Measurements from ENCODE around the gene FAM24B. TPM values are rescaled to one million over a fixed set of nuclear protein-coding genes. Genes with fewer than 3 reads are reported as not detected.
A peak's percentile ranks its signal among the peaks of the same experiment; 100 is the strongest.
"Not testable (repeated sequence)": the region's sequence is repeated elsewhere in the genome, so short reads cannot be mapped to it uniquely, and the experiment has no call there.

FAM24B gene, protein sequence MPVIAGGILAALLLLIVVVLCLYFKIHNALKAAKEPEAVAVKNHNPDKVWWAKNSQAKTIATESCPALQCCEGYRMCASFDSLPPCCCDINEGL
- total RNA-seq, result 1.0 TPM
- long read RNA-seq, result 0 reads

DNA sequence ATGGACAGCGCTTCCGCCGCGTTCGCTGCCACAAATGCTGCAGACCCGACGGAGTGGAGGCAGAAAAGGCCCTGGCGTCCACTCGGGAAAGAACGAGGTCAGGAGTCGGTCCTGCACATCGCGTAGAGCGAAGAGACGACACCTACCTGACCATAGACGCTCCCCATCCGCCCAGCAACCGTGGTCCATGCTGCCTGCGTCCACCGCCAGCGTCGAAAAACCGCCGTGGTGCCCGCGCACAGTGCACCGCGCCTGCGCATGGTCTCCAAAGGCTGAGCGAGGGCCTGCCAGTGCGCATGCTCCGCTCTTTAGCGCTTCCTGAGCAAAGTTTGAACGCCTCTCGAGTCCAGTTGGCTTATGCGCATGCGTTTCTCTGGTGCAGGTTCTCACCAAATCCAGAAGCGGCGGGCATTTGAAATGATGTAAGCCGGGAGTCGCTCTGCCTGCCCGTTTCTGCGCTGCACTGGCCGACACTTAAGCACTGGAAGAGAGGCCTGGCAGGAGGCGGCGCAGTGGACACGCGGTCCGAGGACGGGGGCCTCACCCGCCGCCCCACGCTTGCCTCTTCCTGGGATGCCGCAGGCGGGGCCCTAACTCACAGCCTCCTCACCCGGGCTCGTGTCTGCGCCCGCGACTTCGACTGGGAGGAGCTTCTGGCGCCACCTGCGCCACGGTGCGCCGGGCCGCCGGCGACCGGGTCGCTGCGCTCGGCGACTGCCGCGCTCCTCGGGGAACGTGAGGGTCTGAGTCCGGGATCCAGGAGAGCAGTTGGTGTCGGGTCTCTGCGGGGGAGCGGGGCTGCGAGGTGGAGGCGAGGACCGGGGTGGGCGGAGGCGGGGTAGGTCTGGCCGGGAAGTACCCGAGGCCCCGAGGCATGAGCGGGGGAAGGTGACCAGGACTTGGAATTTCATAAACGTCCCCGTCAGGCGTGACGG lies at the start of gene FAM24B:
Gene FAM24B, minus strand, starts transcription at position 243 of the 935 bp plus-strand sequence. CDS start 29,066 bp downstream, outside the sequence.
- DNase-seq (ENCODE audit: missing footprints) (peak; percentile 94), ATAC-seq (peak; percentile 97)
- intact Hi-C loops (cut with DNase I), result no loop called here

DNA sequence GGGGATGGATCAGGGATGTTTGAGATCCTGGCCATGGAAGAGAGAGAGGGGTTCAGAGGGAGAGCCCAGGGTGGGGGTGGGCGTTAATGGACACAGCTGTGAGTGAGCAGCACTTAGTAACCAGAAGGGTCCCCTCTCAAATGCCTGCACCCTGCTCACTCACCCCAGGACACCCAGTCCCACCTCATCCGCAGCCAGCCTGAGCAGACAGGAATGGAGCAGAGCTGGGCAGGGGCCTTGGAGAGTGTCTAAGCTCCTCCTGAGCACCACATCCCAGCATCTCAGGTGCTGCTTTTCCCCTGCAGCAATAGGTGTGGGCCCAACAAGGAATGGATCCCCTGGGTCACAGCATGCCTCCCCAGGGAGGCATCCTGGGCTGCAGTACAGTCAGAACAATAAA lies 36.3 kb upstream of the FAM24B start:
- DNase-seq (ENCODE audit: missing footprints) (no peak), ATAC-seq (no peak)
- intact Hi-C loops (cut with DNase I), result no loop called here

DNA sequence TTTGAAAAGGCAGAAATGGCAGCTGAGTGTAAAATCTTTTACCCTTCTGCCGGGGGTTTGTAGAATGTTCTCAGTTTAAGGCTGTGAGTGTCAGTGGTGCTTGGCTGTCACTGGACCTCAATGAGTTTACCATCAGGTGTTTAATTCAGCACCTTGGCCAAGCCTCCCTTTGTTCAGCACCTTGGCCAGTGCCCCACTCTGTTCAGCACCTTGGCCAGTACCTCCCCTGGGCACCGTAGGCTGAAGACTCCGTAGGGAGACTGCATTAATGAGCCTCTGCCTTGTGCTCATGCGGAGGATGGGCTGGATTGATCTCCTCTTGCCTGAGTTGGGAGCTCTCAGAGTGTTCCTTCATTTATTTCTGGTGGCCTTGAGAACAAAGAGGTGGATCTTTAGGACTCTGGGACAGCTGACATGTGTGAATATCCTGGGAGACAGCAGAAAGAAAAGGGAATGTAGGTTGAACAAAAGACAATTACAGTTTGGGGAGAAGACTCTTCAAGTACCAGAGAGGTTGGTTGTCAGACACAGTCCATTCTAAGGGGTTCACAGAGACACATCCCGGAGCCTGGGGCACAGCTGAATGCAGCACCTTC lies 32.6 kb upstream of the FAM24B start:
- intact Hi-C loops (cut with DNase I), result no loop called here
- DNase-seq (ENCODE audit: missing footprints) (no peak), ATAC-seq (no peak)

DNA sequence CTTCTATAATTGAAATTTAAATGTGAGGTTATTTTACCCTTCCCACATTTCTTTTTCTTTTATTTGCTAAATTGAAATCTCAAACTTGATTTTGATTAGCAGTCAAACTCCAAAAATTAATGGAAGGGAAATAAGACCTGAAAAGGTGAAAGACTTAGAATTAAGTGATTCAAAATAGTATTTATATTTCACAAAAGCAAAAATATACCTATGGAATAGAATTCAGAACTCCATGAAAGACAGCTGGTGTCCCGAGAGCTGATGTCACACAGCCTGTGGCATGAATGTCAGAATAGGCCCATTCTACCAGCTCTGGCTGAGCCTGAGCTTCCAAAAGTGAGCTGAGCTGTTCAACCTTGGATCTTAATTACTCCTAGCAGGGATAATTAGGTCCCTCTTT lies 30.9 kb upstream of the FAM24B start, which contains the start of gene FAM24A:
Gene FAM24A, plus strand, starts transcription at position 301 of the 400 bp plus-strand sequence. CDS start 1,025 bp downstream, outside the sequence.
- ATAC-seq, result no peak
- intact Hi-C loops (cut with DNase I), result no loop called here
- no peak for DNase-seq (ENCODE audit: missing footprints)

DNA sequence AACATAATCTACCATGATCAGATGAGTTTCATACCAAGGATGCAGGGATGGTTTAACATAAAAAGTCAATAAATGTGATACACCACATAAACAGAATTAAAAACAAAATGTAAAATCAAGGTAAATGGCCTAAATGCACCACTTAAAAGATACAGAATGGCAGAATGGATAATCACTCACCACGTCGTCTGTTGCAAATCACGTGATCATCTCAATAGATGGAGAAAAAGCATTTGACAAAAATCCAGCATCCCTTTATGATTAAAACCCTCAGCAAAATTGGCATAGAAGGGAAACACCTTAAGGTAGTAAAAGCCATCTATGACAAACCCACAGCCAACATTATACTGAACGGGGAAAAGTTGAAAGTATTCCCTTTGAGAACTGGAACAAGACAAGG lies 24.5 kb upstream of the FAM24B start:
- intact Hi-C loops (cut with DNase I); ATAC-seq; DNase-seq (ENCODE audit: missing footprints): not testable (repeated sequence)

DNA sequence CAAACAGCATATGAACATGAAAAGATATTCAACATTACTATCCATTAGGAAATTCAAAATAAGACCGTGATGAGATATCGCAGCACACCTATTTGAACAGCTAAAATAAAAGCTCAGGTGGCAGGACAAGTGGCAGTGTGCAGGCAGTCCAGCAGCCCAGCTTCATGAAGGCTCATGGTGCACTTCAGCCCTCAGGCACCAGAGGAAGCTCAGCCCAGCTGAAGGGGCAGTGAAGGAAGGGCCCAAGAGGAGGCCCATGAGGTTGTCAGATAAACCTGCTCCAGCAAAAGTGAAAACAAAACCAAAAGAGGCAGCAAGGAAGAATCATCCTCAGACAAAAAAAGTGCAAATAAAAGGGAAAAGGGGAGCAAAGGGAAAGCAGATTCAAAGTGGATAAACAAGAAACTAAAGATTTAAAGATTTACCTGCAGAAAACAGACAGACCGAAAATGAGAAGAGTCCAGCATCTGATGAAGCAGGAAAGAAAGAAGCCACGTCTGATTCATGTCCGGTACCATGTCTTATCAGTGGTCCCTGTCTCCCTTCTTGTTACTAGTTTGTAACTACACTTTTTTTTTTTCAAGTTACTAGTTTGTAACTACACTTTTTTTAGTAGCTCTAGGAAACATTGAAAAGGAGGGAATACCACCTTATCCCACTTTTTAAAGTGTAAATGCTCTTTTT lies 15.0 kb upstream of the FAM24B start:
- ATAC-seq (no peak), DNase-seq (ENCODE audit: missing footprints) (no peak)
- intact Hi-C loops (cut with DNase I), result no loop called here

DNA sequence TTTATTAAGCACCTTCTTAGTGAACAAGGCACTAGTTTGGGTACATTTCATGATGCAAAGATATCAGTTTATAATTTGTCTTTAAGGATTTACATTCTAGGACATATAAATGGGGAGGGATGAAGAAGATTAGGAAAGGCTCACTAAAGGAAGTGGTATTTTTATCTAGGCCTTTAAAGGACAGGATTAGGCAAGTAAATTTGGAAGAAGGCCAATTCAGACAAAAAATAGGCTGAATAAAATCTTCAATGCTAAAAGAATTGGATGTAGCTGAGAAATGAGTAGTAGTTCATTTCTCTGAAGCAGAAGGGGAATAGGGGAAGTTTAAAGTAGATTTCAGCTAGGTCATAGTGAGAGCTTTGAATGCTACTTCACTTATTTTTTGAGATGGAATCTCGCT lies 4.8 kb upstream of the FAM24B start:
- ATAC-seq (no peak), DNase-seq (ENCODE audit: missing footprints) (no peak)
- intact Hi-C loops (cut with DNase I), result no loop called here

DNA sequence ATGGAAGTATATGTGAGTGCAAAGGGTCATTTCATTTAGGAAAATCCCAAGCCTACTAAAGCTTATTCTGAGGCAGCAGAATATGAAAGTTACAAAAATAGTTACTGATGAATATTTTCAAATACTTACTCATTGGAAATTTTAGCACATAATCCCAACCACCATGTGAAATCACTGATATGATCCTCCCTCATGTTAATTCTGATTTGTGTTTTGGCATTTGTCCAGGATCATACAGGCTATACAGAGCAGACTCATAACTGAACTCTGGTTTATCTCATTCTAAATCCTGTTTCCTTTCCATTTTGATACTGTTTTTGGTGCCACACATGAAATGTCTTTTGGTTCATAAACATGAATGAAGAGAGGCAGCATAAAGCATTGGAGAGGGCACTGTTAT lies 3.4 kb upstream of the FAM24B start:
- ATAC-seq (no peak), DNase-seq (ENCODE audit: missing footprints) (no peak)
- intact Hi-C loops (cut with DNase I), result no loop called here

DNA sequence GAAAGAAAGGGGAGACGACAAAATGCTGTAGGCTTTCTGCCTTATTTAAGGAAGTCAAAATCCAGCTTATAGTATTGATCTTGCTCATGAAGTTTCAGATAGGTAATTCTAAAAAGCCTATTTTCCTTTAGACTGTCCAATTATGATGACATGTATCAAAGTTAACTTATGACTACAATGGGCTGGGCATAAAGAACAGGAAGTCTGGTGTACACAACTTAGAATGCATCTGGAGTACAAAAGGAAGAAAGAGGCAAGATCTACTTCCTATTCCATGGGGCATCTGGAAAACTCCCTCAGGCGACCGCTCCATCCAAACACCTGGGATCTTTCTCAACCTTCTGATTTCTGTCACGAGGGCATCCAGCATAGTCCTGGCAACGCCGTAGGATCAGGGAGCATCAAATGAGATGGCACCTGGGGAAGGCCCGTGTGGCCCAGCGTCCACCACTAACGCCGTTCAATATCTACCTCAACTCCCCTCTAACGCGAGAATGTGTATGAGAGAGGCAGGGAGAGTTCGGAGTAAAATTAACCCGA lies 512 bp downstream of the FAM24B start:
- intact Hi-C loops (cut with DNase I), result no loop called here
- ATAC-seq, result peak; percentile 42
- no peak for DNase-seq (ENCODE audit: missing footprints)

DNA sequence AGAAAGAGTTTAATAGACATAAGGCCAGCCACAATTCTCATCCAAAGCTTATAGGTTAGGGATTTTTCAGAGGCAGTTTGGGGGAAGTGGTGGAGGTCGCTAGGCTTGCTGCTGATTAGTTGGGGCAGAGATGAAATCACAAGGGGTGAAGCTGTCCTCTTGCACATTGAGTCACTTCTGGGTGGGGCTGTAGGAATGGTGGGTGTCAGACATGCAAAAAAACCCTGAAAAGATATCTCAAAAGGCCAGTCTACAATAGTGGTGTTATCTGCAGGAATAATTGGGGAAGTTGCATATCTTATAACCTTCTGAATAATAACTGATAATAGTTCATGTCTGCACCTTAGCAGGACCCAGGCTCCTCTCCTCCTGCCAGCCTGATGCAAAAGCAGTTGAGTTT lies 2.1 kb downstream of the FAM24B start:
- DNase-seq (ENCODE audit: missing footprints) (no peak), ATAC-seq (no peak)
- intact Hi-C loops (cut with DNase I), result no loop called here

DNA sequence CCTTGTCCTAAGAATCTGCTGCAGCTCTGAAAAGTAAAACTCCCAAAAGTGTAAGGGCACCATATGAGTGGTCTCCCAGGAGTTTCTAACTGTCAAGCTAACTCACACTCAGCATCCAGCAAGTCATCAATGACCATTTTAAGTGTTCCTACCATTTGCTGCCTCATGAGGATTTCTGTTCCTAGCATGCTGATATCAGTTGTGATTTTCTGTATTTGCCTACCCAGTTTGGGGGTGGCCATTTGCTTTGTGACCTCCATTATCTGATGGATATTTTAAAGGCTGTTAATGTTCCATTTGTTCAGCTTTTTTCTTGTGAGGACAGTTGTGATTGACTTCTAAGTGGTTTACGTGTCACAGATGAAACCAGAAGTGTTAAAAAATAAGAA lies 2.9 kb downstream of the FAM24B start:
- intact Hi-C loops (cut with DNase I), result no loop called here
- ATAC-seq (no peak), DNase-seq (ENCODE audit: missing footprints) (no peak)

DNA sequence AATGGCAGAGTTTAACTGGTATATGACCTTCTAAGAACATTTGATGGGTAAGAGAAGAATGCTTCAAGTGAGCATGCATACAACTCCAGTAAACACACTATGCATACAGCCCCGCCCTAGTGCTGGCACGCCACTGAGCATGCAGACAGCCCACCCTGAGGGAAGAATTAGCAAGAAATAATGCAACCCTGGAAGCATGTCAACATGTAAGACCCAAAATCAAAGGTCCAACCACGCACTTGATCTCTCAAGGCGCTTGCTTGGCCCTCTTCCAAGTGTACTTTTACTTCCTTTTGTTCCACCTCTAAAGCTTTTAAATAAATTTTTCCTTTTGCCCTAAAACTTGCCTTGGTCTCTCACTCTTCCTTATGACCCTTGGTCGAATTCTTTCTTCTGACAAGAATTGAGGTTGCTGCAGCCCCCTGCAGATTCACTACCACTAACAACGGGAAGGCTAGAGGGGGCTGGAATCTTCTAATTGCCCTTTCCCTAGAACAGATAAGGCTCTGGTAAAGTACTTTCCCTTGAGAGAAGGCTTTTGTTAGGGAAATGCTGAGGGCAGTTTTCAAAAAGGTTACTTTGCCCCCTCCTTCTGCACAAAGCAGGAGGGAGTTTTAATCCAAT lies 3.4 kb downstream of the FAM24B start:
- intact Hi-C loops (cut with DNase I), result no loop called here
- DNase-seq (ENCODE audit: missing footprints) (no peak), ATAC-seq (no peak)

DNA sequence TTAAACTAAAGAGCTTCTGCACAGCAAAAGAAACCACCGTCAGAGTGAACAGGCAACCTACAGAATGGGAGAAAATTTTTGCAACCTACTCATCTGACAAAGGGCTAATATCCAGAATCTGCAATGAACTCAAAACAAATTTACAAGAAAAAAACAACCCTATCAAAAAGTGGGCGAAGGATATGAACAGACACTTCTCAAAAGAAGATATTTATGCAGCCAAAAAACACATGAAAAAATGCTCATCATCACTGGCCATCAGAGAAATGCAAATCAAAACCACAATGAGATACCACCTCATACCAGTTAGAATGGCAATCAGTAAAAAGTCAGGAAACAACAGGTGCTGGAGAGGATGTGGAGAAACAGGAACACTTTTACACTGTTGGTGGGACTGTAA lies 7.4 kb downstream of the FAM24B start:
- intact Hi-C loops (cut with DNase I); ATAC-seq; DNase-seq (ENCODE audit: missing footprints): not testable (repeated sequence)

DNA sequence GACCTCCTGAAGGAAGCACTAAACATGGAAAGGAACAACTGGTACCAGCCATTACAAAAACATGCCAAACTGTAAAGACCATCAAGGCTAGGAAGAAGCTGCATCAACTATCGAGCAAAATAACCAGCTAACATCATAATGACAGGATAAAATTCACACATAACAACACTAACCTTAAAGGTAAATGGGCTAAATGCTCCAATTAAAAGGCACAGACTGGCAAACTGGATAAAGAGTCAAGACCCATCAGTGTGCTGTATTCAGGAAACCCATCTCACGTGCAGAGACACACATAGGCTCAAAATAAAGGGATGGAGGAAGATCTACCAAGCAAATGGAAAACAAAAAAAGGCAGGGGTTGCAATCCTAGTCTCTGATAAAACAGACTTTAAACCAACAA lies 10.6 kb downstream of the FAM24B start:
- ATAC-seq; intact Hi-C loops (cut with DNase I); DNase-seq (ENCODE audit: missing footprints): not testable (repeated sequence)

DNA sequence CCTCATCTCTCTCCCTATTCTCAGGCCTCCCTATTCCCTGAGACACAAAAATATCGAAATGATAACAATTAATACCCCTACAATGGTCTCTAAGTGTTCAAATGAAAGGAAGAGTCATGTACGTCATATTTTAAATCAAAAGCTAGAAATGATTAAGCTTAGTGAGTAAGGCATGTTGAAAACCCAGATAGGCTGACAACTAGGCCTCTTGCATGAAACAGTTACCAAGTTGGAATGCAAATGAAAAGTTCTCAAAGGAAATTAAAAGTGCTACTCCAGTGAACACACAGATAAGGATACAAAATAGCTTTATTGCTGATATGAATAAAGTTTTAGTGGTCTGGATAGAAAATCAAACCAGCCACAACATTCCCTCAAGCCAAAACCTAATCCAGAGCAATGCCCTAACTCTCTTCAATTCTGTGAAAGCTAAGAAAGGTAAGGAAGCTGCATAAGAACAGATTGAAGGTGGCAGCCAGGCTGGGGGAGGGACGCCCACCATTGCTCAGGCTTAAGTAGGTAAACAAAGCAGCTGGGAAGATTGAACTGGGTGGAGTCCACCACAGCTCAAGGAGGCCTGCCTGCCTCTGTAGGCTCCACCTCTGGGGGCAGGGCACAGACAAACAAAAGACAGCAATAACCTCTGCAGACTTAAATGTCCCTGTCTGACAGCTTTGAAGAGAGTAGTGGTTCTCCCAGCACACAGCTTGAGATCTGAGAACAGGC lies 12.5 kb downstream of the FAM24B start:
- ATAC-seq; intact Hi-C loops (cut with DNase I); DNase-seq (ENCODE audit: missing footprints): not testable (repeated sequence)

DNA sequence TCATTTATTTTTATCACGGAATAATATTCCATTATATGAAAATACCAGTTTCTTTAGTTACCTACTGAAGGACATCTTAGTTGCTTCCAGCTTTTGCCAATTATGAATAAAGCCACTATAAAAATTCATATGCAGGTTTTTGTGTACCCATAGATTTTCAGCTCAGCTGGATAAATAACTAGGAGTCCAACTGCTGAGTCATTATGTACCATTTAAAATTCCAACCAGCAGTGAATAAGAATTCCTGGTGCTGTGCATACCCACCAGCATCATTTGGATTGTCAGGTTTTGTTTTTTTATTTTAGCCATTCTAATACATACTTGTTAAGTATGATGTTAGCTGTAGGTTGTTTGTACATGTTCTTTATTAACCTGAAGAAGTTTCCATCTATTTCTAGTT lies 14.5 kb downstream of the FAM24B start:
- ATAC-seq (no peak), DNase-seq (ENCODE audit: missing footprints) (no peak)
- intact Hi-C loops (cut with DNase I), result no loop called here

DNA sequence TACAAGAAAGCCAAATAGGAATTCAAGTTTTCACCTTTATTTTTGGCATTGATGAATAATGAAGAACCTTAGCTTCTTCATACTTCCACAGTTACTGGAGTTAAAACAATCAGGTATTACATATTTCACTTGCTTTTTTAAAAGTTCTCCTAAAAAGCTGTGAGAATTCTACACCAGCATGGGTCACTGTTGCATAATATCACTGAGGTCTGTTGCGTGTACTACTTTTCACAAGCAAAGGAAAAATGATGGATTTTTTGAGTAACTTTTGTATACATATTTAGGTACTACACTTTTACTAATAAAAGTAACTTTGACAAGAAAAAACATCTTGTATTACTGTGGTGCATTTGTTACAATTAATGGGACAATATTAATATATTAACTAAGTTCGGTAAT lies 15.2 kb downstream of the FAM24B start:
- DNase-seq (ENCODE audit: missing footprints) (no peak), ATAC-seq (no peak)
- intact Hi-C loops (cut with DNase I), result no loop called here

All from Right ventricle myocardium inferior (tissue), 1 donor.